HL-60/S4 (cell line): Measurements from ENCODE around the gene CACNA2D3.

Experiments
- in situ Hi-C: fragments of 300-500 bp; cut with MboI; formaldehyde crosslinking; loops from 2 replicates; pipeline ENCODE4 v1.14.3; 2022; ENCODE audit warnings: low sequenced_read_pairs

CACNA2D3 gene

GRCh38 chr3:54653456-54654195 is 531.3 kb downstream of the CACNA2D3 start:
- in situ Hi-C loops: no loop called here

- in situ Hi-C loops: no loop called here
Observed at GRCh38 chr3:54654776-54655175, 532.4 kb downstream of the CACNA2D3 start.

GRCh38 chr3:54659347-54659746 is 537.0 kb downstream of the CACNA2D3 start:
- in situ Hi-C loops: no loop called here

DNA sequence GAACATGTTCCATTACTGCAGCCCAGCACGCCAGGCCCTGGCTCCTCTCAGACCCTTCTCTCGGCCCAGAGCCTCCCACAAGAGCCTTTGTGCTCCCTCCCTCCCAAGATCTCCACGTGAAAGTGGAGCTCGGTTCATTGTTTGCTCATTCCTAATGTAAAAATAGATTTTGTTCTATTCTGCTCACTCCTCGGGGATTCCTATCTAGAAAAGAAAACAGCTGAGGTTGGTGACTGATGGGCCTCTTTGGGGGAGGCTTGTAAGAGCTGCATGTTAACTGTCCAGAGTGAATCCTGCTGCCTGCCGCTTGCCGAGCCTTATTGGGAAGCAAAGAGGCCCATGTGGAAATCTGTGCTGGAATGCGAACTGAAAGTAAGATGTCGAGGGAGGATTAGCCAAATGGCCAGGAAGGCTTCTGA is 538.4 kb downstream of the CACNA2D3 start:
- in situ Hi-C loops: no loop called here

- in situ Hi-C loops: no loop called here
Observed at GRCh38 chr3:54661151-54661550, 538.8 kb downstream of the CACNA2D3 start.

GRCh38 chr3:54663501-54664011 is 541.2 kb downstream of the CACNA2D3 start:
- in situ Hi-C loops: no loop called here

- in situ Hi-C loops: no loop called here
Observed at GRCh38 chr3:54665016-54665600, 542.8 kb downstream of the CACNA2D3 start.

DNA sequence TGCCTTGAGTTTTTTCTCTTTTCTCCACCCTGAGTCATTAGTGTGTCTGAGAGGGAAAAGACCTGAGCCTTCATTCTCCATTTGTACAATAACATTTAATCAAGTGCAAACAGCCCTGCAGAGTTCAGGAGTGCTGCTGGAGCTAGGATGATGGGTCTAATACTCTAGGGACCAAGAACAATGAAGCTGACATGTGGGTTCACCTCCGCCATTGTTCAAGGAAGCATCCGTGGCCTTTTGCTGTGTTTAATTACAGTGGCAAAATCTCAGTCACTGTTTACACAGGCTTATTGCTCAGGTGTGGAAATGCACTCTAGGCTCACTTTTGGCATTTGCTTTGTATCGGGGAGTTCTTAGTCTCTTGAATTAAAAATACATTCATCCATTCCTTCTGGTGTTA is 545.9 kb downstream of the CACNA2D3 start:
- in situ Hi-C loops: no loop called here

DNA sequence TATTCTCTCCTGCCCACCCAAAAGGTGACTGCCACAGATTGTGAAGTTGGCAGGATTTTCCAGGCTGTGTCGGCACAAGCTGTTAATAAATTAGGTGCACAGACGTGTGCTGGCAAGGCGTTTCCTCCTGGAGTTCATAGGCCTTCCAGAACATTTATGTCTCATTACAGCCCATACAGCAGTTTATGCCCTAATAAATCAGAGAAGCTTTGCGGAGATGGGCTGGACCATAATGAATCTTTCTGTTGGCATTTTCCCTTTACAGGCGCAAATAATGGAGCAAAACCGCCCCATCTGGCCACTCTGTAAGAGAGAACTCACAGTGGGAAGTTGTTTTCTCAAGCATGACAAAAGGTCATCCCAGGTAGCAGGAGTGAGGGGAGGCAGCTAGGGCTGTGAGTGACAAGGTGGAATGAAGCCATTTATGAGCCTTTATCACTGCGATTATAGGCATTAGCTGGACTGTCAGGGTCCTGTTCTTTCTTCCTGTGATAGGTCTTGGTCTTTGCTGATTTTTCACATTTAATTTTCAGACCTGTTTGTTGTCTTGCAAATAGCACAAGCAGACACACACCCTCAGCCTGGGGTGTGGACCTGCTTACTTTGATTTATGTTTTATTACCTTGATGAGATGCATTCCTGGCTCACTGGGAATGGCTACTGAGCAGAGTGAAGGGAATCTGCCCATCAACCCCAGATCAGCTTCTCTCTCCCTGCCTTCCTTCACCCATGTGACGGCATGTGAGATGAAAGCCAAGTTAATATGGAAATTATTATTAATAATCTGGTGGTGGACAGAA is 548.0 kb downstream of the CACNA2D3 start:
- in situ Hi-C loops: no loop called here

- in situ Hi-C loops: no loop called here
Observed at GRCh38 chr3:54671511-54671910, 549.2 kb downstream of the CACNA2D3 start.

- in situ Hi-C loops: no loop called here
Observed at GRCh38 chr3:54676087-54676486, 553.7 kb downstream of the CACNA2D3 start.

DNA sequence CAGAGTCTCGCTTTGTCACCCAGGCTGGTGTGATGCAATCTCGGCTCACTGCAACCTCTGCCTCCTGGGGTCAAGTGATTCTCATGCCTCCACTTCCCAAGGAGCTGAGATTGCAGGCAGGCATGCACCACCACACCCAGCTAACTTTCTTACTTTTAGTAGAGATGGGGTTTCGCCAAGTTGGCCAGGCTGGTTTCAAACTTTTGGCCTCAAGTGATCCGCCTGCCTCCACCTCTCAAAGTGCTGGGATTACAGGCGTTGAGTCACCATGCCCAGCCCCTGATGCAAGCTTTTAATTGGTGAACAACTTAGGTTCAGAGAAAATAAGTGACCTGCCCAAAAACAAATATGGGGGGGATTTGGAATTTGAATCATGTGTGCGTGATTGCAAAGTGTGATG is 559.4 kb downstream of the CACNA2D3 start:
- in situ Hi-C loops: no loop called here

GRCh38 chr3:54685213-54685612 is 562.9 kb downstream of the CACNA2D3 start:
- in situ Hi-C loops: no loop called here

- in situ Hi-C loops: no loop called here
Observed at GRCh38 chr3:54691289-54691771, 569.0 kb downstream of the CACNA2D3 start.

DNA sequence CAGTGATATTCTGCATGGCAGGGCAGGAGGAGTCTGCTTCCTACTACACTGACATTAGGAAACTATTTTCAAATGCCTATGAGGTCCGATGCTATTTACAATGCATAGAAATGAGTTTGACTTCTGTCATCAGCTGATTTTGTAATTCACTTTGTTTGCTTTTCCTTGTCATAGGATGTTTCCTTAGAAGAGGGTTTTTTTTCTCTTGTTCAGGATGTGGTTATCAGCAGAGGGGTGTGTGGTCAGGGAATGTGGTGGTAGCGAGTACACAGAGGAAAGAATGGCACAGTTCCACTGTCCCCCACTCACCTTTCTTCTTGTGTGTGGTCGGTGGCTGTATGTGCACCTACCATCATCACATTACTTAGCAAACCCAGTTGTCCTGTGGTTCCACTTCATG is 574.0 kb downstream of the CACNA2D3 start:
- in situ Hi-C loops: no loop called here

GRCh38 chr3:54698054-54698453 is 575.7 kb downstream of the CACNA2D3 start:
- in situ Hi-C loops: no loop called here

DNA sequence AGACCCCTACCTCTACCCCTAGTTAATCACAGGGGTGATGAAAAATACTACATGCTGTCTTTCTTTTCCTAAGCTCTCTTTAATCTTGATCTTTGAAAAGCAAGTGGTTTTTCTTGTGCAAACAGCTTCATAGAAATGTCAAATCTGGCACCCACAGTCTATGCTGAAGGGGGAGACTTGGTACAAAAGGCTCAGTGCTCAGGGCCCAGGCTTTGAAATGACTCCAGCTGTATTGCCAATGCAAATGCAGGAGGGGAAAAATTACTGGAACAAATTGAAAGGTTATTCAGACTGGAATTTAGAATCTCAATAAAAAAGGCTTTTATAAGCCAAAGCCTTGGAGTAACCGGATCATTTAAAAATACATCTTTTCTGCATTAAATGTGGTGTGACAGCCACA is 581.6 kb downstream of the CACNA2D3 start:
- in situ Hi-C loops: no loop called here

GRCh38 chr3:54705730-54706129 is 583.4 kb downstream of the CACNA2D3 start:
- in situ Hi-C loops: no loop called here

DNA sequence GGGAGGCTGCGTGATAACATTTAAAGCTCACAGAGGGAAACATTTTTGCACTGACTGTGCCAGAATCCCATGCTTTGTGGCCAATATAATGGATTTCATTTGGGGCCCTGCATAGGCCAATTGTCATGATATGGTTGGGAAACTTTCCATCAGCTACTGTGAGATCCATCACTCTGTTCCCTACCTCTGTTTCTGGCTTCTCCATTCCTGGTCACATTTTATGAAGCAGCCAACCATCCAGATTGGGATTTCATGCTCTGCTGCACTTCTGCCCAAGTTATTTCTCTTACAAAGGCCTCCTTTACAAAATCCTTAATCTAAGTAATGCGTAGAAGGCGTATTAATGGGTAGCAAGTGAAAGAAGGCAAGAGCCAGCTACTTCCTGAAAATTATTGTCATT is 584.4 kb downstream of the CACNA2D3 start:
- in situ Hi-C loops: no loop called here

DNA sequence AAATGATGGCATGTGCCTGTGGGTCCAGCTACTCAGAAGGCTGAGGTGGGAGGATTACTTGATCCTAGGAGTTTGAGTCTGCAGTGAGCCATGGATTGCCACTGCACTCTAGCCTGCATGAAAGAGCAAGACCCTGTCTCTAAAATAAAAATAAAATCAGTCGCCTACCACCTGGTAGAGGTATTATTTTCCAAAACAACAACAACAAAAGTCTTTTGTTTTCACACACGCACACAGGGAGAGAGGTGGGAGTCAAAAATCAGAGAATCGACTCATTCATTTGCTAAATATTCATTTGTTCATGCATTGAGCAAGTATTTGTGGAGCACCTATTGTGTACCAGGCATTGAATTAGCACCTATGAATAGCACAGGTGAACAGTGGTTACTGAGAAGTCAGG is 587.4 kb downstream of the CACNA2D3 start:
- in situ Hi-C loops: no loop called here

GRCh38 chr3:54710954-54711353 is 588.6 kb downstream of the CACNA2D3 start:
- in situ Hi-C loops: no loop called here

DNA sequence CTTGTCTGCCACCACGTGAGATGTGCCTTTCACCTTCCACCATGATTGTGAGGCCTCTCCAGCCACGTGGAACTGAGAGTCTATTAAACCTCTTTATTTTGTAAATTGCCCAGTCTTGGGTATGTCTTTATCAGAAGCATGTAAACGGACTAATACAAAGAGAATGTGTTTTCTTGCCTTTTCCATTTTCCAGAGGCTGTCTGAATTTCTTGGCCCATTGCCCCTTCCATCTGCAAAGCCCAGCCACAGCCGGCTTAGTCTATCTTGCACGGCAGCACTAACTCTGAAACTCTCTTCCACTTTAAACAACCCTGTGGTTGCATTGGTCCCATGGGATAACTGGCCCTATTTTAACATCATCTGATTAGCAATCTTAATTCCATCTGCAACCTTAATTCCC is 590.2 kb downstream of the CACNA2D3 start:
- in situ Hi-C loops: no loop called here
